AG09319 (cell line): Measurements from ENCODE around the gene ARL10.

ENCODE experiments used
- DNase-seq: peaks from one replicate; pipeline ENCODE4 v3.0.0-alpha.2; 2010; ENCODE audit warnings: low read depth; ENCODE audit errors: extremely low read depth
- TF ChIP-seq, protein P1 (sequence below): IDR thresholded peaks from 2 replicates; pipeline ENCODE4 v1.5.1; 2011; ENCODE audit warnings: low read depth, mild to moderate bottlenecking, inconsistent platforms, low read length, moderate library complexity

ARL10 gene

DNA sequence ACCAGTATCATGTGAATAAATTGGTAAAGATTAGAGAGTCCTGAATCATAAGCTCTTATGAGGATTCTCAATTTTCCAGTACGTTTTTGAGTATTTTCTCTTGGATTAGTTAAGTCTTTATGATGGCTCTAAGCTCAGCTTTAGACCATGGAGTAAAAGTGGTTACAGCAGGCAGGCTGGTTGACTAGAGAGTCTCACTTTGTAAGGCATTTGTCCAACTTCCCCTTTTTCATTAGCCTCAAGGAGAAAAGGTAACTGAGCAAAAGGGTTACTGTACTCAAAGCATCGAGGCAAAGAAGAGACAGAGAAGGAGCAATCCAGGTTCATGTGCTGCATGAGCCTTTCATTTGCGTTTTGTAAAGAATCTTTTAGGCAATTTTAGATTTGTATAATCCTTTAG, 14.6 kb downstream of the ARL10 start:
- DNase-seq = no peak
- TF ChIP-seq, protein P1, sequence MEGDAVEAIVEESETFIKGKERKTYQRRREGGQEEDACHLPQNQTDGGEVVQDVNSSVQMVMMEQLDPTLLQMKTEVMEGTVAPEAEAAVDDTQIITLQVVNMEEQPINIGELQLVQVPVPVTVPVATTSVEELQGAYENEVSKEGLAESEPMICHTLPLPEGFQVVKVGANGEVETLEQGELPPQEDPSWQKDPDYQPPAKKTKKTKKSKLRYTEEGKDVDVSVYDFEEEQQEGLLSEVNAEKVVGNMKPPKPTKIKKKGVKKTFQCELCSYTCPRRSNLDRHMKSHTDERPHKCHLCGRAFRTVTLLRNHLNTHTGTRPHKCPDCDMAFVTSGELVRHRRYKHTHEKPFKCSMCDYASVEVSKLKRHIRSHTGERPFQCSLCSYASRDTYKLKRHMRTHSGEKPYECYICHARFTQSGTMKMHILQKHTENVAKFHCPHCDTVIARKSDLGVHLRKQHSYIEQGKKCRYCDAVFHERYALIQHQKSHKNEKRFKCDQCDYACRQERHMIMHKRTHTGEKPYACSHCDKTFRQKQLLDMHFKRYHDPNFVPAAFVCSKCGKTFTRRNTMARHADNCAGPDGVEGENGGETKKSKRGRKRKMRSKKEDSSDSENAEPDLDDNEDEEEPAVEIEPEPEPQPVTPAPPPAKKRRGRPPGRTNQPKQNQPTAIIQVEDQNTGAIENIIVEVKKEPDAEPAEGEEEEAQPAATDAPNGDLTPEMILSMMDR = no peak

DNA sequence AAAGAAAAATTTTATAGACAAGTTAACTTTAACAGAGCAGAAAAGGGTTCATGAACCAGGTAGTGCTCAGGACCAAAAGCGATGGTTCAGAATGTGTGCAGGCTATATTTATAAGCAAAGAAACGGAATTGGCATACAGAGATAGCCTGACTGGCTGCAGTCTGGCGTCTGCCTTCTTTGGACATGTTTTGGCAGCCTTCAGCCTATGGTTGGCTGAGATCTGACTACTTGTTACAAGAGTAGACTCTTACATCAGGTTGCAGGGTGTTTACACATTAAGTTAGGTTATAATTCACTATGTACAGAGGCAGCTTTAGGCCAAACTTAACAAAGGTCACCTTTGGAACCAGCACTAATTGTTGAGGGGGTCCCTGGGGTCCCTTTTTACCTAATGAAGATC, 16.1 kb downstream of the ARL10 start:
- DNase-seq = no peak
- TF ChIP-seq, protein P1 = no peak

DNA sequence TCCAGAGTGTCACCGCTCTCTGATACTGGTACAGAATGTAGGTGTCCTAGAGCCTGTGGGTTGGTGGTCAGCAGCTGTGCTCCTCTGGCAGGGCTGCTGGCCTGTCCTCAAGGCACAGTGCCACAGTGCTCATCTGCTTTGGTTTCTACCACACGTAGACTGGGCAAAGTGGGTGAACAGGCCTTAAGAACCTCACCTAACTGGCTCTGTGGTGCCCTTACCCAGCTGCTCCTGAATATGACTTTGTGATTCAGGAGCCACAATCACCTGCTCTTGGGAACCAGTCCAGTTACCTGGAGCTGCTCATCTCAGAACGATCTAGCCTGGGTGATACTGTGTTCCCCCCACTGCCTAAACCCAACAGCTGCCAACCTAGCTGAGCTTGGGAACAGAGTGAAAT, 16.7 kb downstream of the ARL10 start:
- TF ChIP-seq, protein P1 = no peak
- no peak for DNase-seq

DNA sequence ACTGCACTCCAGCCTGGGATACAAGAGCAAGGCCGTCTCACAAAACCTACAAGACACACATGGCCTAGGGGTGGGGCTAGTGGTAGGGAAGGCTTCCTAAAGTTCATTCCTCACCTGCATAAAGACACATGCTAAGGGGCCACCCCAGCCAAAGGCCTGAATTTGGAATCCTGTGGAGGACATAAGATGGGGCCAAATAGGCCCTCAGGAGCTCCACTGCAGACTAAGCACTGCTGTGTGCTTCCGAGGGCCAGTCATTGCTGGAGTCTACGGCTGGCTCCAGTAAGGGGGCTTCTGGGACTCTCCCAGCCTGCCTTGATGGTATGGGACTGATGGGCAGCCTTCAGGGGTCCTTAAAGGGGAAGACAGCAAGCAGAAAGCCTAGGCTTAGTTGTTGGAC, 17.4 kb downstream of the ARL10 start:
- DNase-seq = no peak
- TF ChIP-seq, protein P1 = no peak

DNA sequence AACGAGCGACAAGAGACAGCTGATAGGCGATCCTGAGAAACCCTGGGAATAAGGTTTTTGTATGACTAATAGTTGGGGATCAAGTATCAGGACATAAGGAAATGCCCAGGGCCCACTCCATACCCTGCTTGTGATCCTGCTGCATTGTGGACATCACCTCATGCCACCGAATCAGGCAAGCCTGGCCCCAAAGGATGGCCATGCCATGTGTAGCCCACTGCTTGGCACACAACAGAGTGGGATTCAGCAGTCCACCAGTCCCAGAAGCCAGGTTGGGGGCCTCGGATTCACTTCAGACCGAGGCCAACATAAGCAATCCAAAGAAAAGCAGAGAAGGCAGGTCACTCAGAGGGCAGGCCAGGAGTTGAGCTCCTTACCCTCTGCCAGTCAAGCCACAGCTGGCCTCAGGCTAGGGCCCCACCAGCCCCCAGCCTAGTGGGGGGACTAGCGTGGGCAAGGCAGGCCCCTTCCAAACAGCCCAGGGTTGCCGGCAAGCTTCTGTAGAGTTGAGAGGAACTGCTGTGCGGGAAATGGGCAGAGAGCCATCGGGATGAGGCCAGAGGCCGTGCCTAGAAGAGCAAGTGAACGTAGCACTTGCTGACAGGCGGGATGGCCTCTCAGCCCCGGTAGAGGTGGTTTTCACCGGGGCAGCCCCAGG, 18.1 kb downstream of the ARL10 start:
- TF ChIP-seq, protein P1 = no peak
- DNase-seq = no peak

DNA sequence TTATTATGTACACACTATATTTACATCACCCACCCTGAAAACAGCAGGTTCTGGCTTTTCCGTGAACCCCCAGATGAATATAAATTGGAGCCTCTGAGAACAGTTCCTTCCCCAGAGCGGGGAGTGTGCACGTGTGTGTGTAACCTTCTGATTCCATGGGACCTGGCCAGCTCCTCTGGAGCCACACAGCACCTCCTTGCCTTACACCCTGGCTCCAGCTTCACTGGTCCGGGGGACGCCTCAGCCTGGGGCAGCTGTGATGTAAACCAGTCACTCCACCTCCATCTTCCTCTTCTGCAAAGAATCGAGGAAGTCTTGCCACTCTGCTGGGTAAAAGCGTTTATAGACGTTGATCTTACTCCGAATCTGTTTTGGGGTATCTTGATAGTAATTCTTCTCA, 18.7 kb downstream of the ARL10 start:
- DNase-seq = no peak

DNA sequence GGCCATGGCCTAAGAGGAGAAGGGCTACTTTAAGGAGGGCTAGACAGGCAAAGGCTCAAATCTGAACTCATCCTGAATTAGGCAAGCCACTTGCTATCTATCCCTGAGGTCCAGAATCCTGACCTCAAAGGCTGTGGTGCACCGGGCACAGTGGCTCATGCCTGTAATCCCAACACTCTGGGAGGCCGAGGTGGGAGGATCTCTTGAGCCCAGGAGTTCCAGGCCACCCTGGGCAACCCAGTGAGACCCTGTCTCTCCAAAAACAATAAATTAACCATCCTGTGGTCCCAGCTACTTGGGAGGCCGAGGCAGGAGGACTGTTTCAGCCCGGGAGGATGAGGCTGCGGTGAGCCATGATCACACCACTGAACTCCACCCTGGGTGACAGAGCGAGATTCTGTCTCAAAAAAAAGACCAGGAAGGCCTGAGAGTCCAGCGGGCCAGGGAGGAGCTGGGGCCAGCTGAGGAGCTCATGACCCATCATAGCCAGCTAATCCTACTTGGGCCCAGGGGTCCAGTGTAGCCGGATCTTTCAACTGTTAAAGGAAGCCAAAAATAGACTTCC, 19.2 kb downstream of the ARL10 start:
- no peak for DNase-seq
- TF ChIP-seq, protein P1 = no peak

More for the DNA sequence above, 18.7 kb downstream of the ARL10 start:
- TF ChIP-seq, protein P1 = no peak
